H1 (cell line): Measurements from ENCODE around the gene MED16. TPM values are rescaled to one million over a fixed set of nuclear protein-coding genes. Genes with fewer than 3 reads are reported as not detected.

Source experiments
- ASH2L ChIP-seq: fragments of 200-600, 300-600 bp; sonication (generic); IDR thresholded peaks from one replicate; pipeline ENCODE4 v1.7.1; 2017; ENCODE audit warnings: low read length
- CEBPB ChIP-seq: IDR thresholded peaks from 2 replicates; pipeline ENCODE4 v1.6.1; 2012; ENCODE audit warnings: low read depth, low read length
- EGR1 ChIP-seq: IDR thresholded peaks from 2 replicates; pipeline ENCODE4 v1.6.1; 2011; ENCODE audit warnings: low read depth, low read length, borderline replicate concordance
- GTF2F1 ChIP-seq: IDR thresholded peaks from 2 replicates; pipeline ENCODE4 v1.6.1; 2012; ENCODE audit warnings: low read depth, low read length, improper control_type of control experiment, borderline replicate concordance
- JUN ChIP-seq: IDR thresholded peaks from 2 replicates; pipeline ENCODE4 v1.6.1; 2011; ENCODE audit warnings: low read depth, mild to moderate bottlenecking, improper control_type of control experiment, low read length
- KDM1A ChIP-seq: fragments of 200-600, 300-600 bp; sonication (generic); IDR thresholded peaks from 2 replicates; pipeline ENCODE4 v1.7.1; 2016; ENCODE audit warnings: mild to moderate bottlenecking, low read length, borderline replicate concordance
- RAD21 ChIP-seq, 2 experiments: IDR thresholded peaks in 1 of 2; conservative IDR thresholded peaks in 1 of 2; 2 replicates each; pipeline ENCODE4 v1.6.1; 2011; ENCODE audit warnings: low read depth in 2 of 2, low read length in 2 of 2, improper control_type of control experiment in 1 of 2, inconsistent platforms in 1 of 2, mild to moderate bottlenecking in 1 of 2, moderate library complexity in 1 of 2
- RXRA ChIP-seq: IDR thresholded peaks from 2 replicates; pipeline ENCODE4 v1.6.1; 2011; ENCODE audit warnings: low read depth, mild to moderate bottlenecking, low read length, moderate library complexity; ENCODE audit not compliant: insufficient read depth
- polyA plus RNA-seq, 7 experiments: library from polyadenylated mRNA; depleted of rRNA in 3 of 7; stranded (reverse) in 5 of 7; unstranded in 2 of 7; fragments of >200 nt in 5 of 7; fragments of 200-250 nt in 2 of 7; gene quantifications; 1 replicate in 5 of 7; 2 replicates in 1 of 7; 4 replicates in 1 of 7; pipeline versions ENCODE4 v1.2.1 to v1.2.3, GENCODE V29; 2011 to 2013; ENCODE audit warnings: missing spikeins in 2 of 7, mixed read lengths in 2 of 7
- total RNA-seq: library from RNA; stranded (reverse); fragmentation: NEBNext Ultra II Directional; extraction: Animal tissue kit (Norgen Biotek cat#: 25700); gene quantifications from 2 replicates; pipeline ENCODE4 v1.2.1, GENCODE V29; 2021
- TF ChIP-seq, protein P1 (sequence below): fragments of 300-600 bp; sonication (generic); IDR thresholded peaks from 2 replicates; pipeline ENCODE4 v1.7.1; 2012; ENCODE audit warnings: low read length, moderate library complexity, mild to moderate bottlenecking, inconsistent platforms; ENCODE audit not compliant: insufficient replicate concordance
- TF ChIP-seq, protein P2 (sequence below): IDR thresholded peaks from 2 replicates; pipeline ENCODE4 v1.6.1; 2012; ENCODE audit warnings: inconsistent platforms

Gene MED16
- total and polyA plus RNA-seq, 2 of the 8 experiments (the other 6 are each of a cell fraction or from before 2014, with no cell fraction given), result 51.0 to 67.2 TPM

DNA sequence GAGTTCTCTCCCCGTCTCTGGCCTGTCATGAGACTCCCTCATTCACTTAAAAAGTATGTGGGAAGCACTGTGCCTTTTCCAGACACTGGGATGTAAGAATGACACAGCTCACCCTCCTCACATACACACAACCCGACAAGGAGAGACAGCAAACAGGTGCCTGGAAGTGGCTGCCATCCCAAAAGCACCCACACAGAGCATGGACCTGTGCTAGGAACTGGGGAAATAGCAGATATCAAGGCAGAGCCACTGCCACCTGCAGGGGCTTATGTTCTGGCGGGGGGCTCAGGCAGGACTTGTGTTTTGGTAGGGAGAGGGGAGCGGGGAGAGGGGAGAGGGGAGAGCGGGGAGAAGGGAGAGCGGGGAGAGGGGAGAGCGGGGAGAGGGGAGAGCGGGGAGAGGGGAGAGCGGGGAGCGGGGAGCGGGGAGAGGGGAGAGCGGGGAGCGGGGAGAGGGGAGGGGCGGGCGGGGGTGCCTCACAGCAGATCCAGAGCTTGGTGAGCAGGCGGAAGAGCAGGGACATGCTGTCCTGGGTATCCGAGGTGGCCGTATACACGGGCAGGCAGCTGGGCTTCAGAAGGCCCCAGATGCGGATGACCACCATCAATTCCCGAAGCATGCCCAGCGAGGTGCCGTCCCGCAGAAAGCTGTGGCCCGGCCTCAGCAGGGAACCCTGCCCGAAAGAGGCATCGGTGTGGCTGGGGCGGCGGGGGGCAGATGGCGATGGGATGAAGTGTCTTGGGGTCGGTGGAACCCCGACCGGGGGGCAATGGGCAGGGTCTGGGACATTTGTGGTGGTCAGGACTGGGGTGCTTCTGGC, 21.3 kb downstream of the MED16 start (continued):
- TF ChIP-seq, protein P1, sequence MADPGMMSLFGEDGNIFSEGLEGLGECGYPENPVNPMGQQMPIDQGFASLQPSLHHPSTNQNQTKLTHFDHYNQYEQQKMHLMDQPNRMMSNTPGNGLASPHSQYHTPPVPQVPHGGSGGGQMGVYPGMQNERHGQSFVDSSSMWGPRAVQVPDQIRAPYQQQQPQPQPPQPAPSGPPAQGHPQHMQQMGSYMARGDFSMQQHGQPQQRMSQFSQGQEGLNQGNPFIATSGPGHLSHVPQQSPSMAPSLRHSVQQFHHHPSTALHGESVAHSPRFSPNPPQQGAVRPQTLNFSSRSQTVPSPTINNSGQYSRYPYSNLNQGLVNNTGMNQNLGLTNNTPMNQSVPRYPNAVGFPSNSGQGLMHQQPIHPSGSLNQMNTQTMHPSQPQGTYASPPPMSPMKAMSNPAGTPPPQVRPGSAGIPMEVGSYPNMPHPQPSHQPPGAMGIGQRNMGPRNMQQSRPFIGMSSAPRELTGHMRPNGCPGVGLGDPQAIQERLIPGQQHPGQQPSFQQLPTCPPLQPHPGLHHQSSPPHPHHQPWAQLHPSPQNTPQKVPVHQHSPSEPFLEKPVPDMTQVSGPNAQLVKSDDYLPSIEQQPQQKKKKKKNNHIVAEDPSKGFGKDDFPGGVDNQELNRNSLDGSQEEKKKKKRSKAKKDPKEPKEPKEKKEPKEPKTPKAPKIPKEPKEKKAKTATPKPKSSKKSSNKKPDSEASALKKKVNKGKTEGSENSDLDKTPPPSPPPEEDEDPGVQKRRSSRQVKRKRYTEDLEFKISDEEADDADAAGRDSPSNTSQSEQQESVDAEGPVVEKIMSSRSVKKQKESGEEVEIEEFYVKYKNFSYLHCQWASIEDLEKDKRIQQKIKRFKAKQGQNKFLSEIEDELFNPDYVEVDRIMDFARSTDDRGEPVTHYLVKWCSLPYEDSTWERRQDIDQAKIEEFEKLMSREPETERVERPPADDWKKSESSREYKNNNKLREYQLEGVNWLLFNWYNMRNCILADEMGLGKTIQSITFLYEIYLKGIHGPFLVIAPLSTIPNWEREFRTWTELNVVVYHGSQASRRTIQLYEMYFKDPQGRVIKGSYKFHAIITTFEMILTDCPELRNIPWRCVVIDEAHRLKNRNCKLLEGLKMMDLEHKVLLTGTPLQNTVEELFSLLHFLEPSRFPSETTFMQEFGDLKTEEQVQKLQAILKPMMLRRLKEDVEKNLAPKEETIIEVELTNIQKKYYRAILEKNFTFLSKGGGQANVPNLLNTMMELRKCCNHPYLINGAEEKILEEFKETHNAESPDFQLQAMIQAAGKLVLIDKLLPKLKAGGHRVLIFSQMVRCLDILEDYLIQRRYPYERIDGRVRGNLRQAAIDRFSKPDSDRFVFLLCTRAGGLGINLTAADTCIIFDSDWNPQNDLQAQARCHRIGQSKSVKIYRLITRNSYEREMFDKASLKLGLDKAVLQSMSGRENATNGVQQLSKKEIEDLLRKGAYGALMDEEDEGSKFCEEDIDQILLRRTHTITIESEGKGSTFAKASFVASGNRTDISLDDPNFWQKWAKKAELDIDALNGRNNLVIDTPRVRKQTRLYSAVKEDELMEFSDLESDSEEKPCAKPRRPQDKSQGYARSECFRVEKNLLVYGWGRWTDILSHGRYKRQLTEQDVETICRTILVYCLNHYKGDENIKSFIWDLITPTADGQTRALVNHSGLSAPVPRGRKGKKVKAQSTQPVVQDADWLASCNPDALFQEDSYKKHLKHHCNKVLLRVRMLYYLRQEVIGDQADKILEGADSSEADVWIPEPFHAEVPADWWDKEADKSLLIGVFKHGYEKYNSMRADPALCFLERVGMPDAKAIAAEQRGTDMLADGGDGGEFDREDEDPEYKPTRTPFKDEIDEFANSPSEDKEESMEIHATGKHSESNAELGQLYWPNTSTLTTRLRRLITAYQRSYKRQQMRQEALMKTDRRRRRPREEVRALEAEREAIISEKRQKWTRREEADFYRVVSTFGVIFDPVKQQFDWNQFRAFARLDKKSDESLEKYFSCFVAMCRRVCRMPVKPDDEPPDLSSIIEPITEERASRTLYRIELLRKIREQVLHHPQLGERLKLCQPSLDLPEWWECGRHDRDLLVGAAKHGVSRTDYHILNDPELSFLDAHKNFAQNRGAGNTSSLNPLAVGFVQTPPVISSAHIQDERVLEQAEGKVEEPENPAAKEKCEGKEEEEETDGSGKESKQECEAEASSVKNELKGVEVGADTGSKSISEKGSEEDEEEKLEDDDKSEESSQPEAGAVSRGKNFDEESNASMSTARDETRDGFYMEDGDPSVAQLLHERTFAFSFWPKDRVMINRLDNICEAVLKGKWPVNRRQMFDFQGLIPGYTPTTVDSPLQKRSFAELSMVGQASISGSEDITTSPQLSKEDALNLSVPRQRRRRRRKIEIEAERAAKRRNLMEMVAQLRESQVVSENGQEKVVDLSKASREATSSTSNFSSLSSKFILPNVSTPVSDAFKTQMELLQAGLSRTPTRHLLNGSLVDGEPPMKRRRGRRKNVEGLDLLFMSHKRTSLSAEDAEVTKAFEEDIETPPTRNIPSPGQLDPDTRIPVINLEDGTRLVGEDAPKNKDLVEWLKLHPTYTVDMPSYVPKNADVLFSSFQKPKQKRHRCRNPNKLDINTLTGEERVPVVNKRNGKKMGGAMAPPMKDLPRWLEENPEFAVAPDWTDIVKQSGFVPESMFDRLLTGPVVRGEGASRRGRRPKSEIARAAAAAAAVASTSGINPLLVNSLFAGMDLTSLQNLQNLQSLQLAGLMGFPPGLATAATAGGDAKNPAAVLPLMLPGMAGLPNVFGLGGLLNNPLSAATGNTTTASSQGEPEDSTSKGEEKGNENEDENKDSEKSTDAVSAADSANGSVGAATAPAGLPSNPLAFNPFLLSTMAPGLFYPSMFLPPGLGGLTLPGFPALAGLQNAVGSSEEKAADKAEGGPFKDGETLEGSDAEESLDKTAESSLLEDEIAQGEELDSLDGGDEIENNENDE, result no peak
- TF ChIP-seq CEBPB (no peak), RAD21 (IDR thresholded peaks at IDR 0.05 in 1 of 2, conservative IDR thresholded peaks at IDR 0.05 in 1 of 2; ENCODE audit: low read depth in 2 of 2, low read length in 2 of 2) (peak in 1 of 2 experiments; percentile 15; a peak in 2 of 4 replicates), GTF2F1 (no peak), JUN (no peak), RXRA (no peak), EGR1 (peak; percentile 80), KDM1A (peak; percentile 85), ASH2L (no peak)
- TF ChIP-seq, protein P2, sequence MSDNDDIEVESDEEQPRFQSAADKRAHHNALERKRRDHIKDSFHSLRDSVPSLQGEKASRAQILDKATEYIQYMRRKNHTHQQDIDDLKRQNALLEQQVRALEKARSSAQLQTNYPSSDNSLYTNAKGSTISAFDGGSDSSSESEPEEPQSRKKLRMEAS, result no peak
